GM23338 (cell line): ENCODE data around the gene TRPC6. TPM values are rescaled to one million over a fixed set of nuclear protein-coding genes. Genes with fewer than 3 reads are reported as not detected.

Source experiments
- ATAC-seq: fragments of 200-7000 bp; cut with Tn5 transposase; 3 replicates; pipeline ENCODE4 v1.9.1; 2020
- DNase-seq: peaks from one replicate; pipeline ENCODE4 v3.0.0-alpha.2; 2015; ENCODE audit warnings: low spot score
- H2AFZ ChIP-seq: fragments of 200-600 bp; sonication (generic); 2 replicates; pipeline ENCODE4 v1.8.0; 2016; ENCODE audit warnings: antibody characterized with exemption, mild to moderate bottlenecking, moderate library complexity
- H3F3A ChIP-seq: fragments of 200-600 bp; sonication (generic); replicated peaks from 2 replicates; pipeline ENCODE4 v1.8.0; 2017; ENCODE audit warnings: antibody characterized with exemption, mixed run types, low read depth
- H3K27ac ChIP-seq: fragments of 200-600 bp; sonication (generic); 2 replicates; pipeline ENCODE4 v1.6.1; 2016; ENCODE audit warnings: low read depth
- H3K27me3 ChIP-seq: fragments of 200-600 bp; sonication (generic); 2 replicates; pipeline ENCODE4 v1.8.0; 2016; ENCODE audit warnings: mild to moderate bottlenecking, mixed run types, moderate library complexity; ENCODE audit not compliant: insufficient read depth
- H3K36me3 ChIP-seq: fragments of 200-600 bp; sonication (generic); 2 replicates; pipeline ENCODE4 v1.8.0; 2016; ENCODE audit warnings: mild to moderate bottlenecking; ENCODE audit not compliant: insufficient read depth
- H3K4me1 ChIP-seq: fragments of 200-600 bp; sonication (generic); 2 replicates; pipeline ENCODE4 v1.8.0; 2016; ENCODE audit warnings: mild to moderate bottlenecking, moderate library complexity; ENCODE audit not compliant: insufficient read depth
- H3K4me2 ChIP-seq: fragments of 200-600 bp; sonication (generic); 2 replicates; pipeline ENCODE4 v1.7.1; 2017; ENCODE audit warnings: mixed run types
- H3K4me3 ChIP-seq: fragments of 200-600 bp; sonication (generic); 2 replicates; pipeline ENCODE4 v1.6.1; 2016; ENCODE audit warnings: mixed run types
- H3K79me2 ChIP-seq: fragments of 200-600 bp; sonication (generic); replicated peaks from 2 replicates; pipeline ENCODE4 v1.8.0; 2017; ENCODE audit warnings: mild to moderate bottlenecking; ENCODE audit not compliant: insufficient read depth
- H3K9me2 ChIP-seq: fragments of 200-600 bp; sonication (generic); 2 replicates; pipeline ENCODE4 v1.8.0; 2017; ENCODE audit not compliant: insufficient read depth
- H4K20me1 ChIP-seq: fragments of 200-600 bp; sonication (generic); replicated peaks from 2 replicates; pipeline ENCODE4 v1.8.0; 2017; ENCODE audit warnings: mild to moderate bottlenecking; ENCODE audit not compliant: insufficient read depth
- H3K27ac Mint-ChIP-seq: 2 replicates; pipeline ENCODE4 v1.8.0; 2020; ENCODE audit warnings: inconsistent platforms, mild to moderate bottlenecking, moderate library complexity, mixed read lengths
- H3K27me3 Mint-ChIP-seq: 3 replicates; pipeline ENCODE4 v1.8.0; 2022; ENCODE audit warnings: low read depth, mild to moderate bottlenecking, moderate library complexity, mixed read lengths, inconsistent platforms; ENCODE audit not compliant: insufficient read depth, poor library complexity
- H3K36me3 Mint-ChIP-seq: 3 replicates; pipeline ENCODE4 v1.8.0; 2021; ENCODE audit warnings: low read depth, mild to moderate bottlenecking, inconsistent platforms, moderate library complexity, mixed read lengths
- H3K4me1 Mint-ChIP-seq: 3 replicates; pipeline ENCODE4 v1.8.0; 2020; ENCODE audit warnings: mild to moderate bottlenecking, inconsistent platforms, mixed read lengths
- H3K4me3 Mint-ChIP-seq: 3 replicates; pipeline ENCODE4 v1.8.0; 2021; ENCODE audit warnings: moderate library complexity, mild to moderate bottlenecking, inconsistent platforms, mixed read lengths
- H3K9me3 Mint-ChIP-seq: 3 replicates; pipeline ENCODE4 v1.8.0; 2020; ENCODE audit warnings: moderate library complexity, mild to moderate bottlenecking, inconsistent platforms, mixed read lengths
- CREB1 ChIP-seq: fragments of 250-450 bp; sonication (Bioruptor Pico); IDR thresholded peaks from 2 replicates; pipeline ENCODE4 v1.5.0; 2020; ENCODE audit warnings: low read depth, mild to moderate bottlenecking, moderate library complexity
- EZH2 ChIP-seq: fragments of 200-600 bp; sonication (generic); IDR thresholded peaks from one replicate; pipeline ENCODE4 v1.8.0; 2017; ENCODE audit warnings: antibody characterized with exemption, mild to moderate bottlenecking, low read depth; ENCODE audit not compliant: unreplicated experiment
- EZH2phosphoT487 ChIP-seq: fragments of 200-600 bp; sonication (generic); IDR thresholded peaks from one replicate; pipeline ENCODE4 v1.8.1; 2018; ENCODE audit warnings: antibody characterized with exemption; ENCODE audit not compliant: unreplicated experiment
- JUNB ChIP-seq: IDR thresholded peaks from one replicate; pipeline ENCODE4 v1.6.1; 2016; ENCODE audit warnings: antibody characterized with exemption; ENCODE audit not compliant: unreplicated experiment
- NANOG ChIP-seq: IDR thresholded peaks from 2 replicates; pipeline ENCODE4 v1.6.1; 2016; ENCODE audit warnings: antibody characterized with exemption, borderline replicate concordance
- POLR2AphosphoS5 ChIP-seq: IDR thresholded peaks from 2 replicates; pipeline ENCODE4 v1.6.1; 2016; ENCODE audit warnings: antibody characterized with exemption, low read depth
- STAT1 ChIP-seq: IDR thresholded peaks from one replicate; pipeline ENCODE4 v1.6.1; 2016; ENCODE audit warnings: antibody characterized with exemption; ENCODE audit not compliant: unreplicated experiment
- ZNF114 ChIP-seq: fragments of 250-450 bp; sonication (Bioruptor Pico); IDR thresholded peaks from 2 replicates; pipeline ENCODE4 v1.5.0; 2020; ENCODE audit warnings: mild to moderate bottlenecking, moderate library complexity
- ZNF331 ChIP-seq: fragments of 250-450 bp; sonication (Bioruptor Pico); IDR thresholded peaks from 2 replicates; pipeline ENCODE4 v1.5.0; 2020; ENCODE audit warnings: low read depth, mild to moderate bottlenecking, moderate library complexity
- polyA plus RNA-seq: library from polyadenylated mRNA; unstranded; fragments of >200 nt; fragmentation: Nextera tagmentation; extraction: Ambion mirVana; gene quantifications from 2 replicates; pipeline ENCODE4 v1.2.1, GENCODE V29; 2016
- total RNA-seq: library from RNA; depleted of rRNA; stranded (reverse); fragments of >200 nt; shearing (Covaris generic); gene quantifications from 2 replicates; pipeline ENCODE4 v1.2.3, GENCODE V29; 2014
- TF ChIP-seq, protein P1 (sequence below), 2 experiments: fragments of 200-600 bp in 1 of 2; sonication (generic) in 1 of 2; conservative IDR thresholded peaks; 2 replicates each; pipeline versions ENCODE4 v1.5.1 to v1.6.1; 2016 to 2017; ENCODE audit warnings: antibody characterized with exemption in 2 of 2, low read depth in 2 of 2, mild to moderate bottlenecking in 2 of 2, moderate library complexity in 1 of 2
- TF ChIP-seq, protein P2 (sequence below): IDR thresholded peaks from one replicate; pipeline ENCODE4 v1.6.1; 2018; ENCODE audit warnings: antibody characterized with exemption; ENCODE audit not compliant: unreplicated experiment
- TF ChIP-seq, protein P3 (sequence below): IDR thresholded peaks from 2 replicates; pipeline ENCODE4 v1.6.1; 2016; ENCODE audit warnings: antibody characterized with exemption
- TF ChIP-seq, protein P4 (sequence below): fragments of 250-450 bp; sonication (Bioruptor Pico); IDR thresholded peaks from 2 replicates; pipeline ENCODE4 v1.5.0; 2020; ENCODE audit warnings: mild to moderate bottlenecking, moderate library complexity

TRPC6 gene
- total and polyA plus RNA-seq, 2 experiments from 2014 or later: 0.05 to 4.4 TPM

DNA sequence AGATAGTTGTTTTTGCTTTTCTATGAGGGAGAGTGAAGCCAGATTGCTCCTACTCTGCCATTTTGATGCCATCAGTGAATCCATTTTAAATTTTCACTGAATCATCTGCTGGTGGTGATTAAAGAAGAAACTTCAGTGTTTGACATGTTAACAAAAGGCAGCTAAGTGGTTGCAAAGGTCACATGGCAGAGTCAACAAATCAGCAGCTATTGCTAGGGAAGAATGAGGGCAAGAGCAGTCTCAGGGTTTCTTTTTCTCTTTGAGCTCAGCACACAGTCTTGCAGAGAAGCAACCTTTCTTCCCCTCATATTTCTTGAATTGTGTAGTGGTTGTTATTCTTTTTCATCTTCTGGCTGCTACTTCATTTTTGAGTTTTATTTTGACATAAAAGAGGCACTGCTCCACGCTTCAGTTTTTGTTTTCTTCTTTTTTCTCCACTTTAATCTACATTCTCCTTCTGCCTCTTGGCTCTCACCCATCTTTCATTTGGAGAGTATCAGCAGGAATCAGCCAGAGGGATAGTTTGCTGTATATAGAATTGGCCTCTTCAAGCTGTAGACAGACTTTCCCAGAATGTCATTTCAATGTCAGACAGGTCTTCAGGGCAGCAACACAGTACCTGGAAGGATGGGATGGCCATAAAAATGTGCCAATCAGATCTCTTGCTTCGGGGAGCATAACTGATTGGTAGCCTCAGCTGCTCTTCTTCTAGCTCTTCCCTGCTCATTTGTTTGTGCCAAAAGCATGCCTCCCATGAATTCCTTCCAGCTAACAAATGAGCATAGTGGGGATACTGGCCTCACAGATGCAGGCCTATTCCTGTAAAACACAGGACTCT lies 153.9 kb downstream of the TRPC6 start:
- DNase-seq (no peak), ATAC-seq (no peak)
- Histone ChIP-seq H3K4me3 (no peak overlapping the region), H3K27ac (no peak overlapping the region), H3K9me2 (no peaks in the 10 kb centered on the region), H3K36me3 (no peaks in the 10 kb centered on the region), H3K79me2 (no peaks in the 10 kb centered on the region), H4K20me1 (no peaks in the 10 kb centered on the region), H2AFZ (peak overlapping the region; percentile 73), H3K27me3 (no peaks in the 10 kb centered on the region), H3F3A (no peaks in the 10 kb centered on the region), H3K4me1 (0 out of 2 replicates have a peak, but pooled peaks cover 6% of the 10 kb centered on the region), H3K4me2 (no peak overlapping the region)
- Mint-ChIP-seq H3K9me3 (no peaks in the 10 kb centered on the region), H3K4me3 (no peak overlapping the region), H3K27me3 (peaks cover 3% of the 10 kb centered on the region), H3K4me1 (peaks cover 13% of the 10 kb centered on the region), H3K27ac (no peak overlapping the region), H3K36me3 (no peaks in the 10 kb centered on the region)
- TF ChIP-seq POLR2AphosphoS5: no peak
- no peak for TF ChIP-seq STAT1
- TF ChIP-seq JUNB: no peak
- TF ChIP-seq, protein P1, sequence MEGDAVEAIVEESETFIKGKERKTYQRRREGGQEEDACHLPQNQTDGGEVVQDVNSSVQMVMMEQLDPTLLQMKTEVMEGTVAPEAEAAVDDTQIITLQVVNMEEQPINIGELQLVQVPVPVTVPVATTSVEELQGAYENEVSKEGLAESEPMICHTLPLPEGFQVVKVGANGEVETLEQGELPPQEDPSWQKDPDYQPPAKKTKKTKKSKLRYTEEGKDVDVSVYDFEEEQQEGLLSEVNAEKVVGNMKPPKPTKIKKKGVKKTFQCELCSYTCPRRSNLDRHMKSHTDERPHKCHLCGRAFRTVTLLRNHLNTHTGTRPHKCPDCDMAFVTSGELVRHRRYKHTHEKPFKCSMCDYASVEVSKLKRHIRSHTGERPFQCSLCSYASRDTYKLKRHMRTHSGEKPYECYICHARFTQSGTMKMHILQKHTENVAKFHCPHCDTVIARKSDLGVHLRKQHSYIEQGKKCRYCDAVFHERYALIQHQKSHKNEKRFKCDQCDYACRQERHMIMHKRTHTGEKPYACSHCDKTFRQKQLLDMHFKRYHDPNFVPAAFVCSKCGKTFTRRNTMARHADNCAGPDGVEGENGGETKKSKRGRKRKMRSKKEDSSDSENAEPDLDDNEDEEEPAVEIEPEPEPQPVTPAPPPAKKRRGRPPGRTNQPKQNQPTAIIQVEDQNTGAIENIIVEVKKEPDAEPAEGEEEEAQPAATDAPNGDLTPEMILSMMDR (conservative IDR thresholded peaks at IDR 0.05; ENCODE audit: low read depth in 2 of 2): no peak
- no peak for TF ChIP-seq NANOG
- TF ChIP-seq ZNF114 (CRISPR knock-in tag): no peak
- TF ChIP-seq CREB1 (CRISPR knock-in tag): no peak
- TF ChIP-seq, protein P2, sequence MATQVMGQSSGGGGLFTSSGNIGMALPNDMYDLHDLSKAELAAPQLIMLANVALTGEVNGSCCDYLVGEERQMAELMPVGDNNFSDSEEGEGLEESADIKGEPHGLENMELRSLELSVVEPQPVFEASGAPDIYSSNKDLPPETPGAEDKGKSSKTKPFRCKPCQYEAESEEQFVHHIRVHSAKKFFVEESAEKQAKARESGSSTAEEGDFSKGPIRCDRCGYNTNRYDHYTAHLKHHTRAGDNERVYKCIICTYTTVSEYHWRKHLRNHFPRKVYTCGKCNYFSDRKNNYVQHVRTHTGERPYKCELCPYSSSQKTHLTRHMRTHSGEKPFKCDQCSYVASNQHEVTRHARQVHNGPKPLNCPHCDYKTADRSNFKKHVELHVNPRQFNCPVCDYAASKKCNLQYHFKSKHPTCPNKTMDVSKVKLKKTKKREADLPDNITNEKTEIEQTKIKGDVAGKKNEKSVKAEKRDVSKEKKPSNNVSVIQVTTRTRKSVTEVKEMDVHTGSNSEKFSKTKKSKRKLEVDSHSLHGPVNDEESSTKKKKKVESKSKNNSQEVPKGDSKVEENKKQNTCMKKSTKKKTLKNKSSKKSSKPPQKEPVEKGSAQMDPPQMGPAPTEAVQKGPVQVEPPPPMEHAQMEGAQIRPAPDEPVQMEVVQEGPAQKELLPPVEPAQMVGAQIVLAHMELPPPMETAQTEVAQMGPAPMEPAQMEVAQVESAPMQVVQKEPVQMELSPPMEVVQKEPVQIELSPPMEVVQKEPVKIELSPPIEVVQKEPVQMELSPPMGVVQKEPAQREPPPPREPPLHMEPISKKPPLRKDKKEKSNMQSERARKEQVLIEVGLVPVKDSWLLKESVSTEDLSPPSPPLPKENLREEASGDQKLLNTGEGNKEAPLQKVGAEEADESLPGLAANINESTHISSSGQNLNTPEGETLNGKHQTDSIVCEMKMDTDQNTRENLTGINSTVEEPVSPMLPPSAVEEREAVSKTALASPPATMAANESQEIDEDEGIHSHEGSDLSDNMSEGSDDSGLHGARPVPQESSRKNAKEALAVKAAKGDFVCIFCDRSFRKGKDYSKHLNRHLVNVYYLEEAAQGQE: no peak
- no peak for TF ChIP-seq EZH2phosphoT487
- TF ChIP-seq, protein P3, sequence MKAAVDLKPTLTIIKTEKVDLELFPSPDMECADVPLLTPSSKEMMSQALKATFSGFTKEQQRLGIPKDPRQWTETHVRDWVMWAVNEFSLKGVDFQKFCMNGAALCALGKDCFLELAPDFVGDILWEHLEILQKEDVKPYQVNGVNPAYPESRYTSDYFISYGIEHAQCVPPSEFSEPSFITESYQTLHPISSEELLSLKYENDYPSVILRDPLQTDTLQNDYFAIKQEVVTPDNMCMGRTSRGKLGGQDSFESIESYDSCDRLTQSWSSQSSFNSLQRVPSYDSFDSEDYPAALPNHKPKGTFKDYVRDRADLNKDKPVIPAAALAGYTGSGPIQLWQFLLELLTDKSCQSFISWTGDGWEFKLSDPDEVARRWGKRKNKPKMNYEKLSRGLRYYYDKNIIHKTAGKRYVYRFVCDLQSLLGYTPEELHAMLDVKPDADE: no peak
- no peak for TF ChIP-seq ZNF331
- no peak for TF ChIP-seq EZH2
- TF ChIP-seq, protein P4, sequence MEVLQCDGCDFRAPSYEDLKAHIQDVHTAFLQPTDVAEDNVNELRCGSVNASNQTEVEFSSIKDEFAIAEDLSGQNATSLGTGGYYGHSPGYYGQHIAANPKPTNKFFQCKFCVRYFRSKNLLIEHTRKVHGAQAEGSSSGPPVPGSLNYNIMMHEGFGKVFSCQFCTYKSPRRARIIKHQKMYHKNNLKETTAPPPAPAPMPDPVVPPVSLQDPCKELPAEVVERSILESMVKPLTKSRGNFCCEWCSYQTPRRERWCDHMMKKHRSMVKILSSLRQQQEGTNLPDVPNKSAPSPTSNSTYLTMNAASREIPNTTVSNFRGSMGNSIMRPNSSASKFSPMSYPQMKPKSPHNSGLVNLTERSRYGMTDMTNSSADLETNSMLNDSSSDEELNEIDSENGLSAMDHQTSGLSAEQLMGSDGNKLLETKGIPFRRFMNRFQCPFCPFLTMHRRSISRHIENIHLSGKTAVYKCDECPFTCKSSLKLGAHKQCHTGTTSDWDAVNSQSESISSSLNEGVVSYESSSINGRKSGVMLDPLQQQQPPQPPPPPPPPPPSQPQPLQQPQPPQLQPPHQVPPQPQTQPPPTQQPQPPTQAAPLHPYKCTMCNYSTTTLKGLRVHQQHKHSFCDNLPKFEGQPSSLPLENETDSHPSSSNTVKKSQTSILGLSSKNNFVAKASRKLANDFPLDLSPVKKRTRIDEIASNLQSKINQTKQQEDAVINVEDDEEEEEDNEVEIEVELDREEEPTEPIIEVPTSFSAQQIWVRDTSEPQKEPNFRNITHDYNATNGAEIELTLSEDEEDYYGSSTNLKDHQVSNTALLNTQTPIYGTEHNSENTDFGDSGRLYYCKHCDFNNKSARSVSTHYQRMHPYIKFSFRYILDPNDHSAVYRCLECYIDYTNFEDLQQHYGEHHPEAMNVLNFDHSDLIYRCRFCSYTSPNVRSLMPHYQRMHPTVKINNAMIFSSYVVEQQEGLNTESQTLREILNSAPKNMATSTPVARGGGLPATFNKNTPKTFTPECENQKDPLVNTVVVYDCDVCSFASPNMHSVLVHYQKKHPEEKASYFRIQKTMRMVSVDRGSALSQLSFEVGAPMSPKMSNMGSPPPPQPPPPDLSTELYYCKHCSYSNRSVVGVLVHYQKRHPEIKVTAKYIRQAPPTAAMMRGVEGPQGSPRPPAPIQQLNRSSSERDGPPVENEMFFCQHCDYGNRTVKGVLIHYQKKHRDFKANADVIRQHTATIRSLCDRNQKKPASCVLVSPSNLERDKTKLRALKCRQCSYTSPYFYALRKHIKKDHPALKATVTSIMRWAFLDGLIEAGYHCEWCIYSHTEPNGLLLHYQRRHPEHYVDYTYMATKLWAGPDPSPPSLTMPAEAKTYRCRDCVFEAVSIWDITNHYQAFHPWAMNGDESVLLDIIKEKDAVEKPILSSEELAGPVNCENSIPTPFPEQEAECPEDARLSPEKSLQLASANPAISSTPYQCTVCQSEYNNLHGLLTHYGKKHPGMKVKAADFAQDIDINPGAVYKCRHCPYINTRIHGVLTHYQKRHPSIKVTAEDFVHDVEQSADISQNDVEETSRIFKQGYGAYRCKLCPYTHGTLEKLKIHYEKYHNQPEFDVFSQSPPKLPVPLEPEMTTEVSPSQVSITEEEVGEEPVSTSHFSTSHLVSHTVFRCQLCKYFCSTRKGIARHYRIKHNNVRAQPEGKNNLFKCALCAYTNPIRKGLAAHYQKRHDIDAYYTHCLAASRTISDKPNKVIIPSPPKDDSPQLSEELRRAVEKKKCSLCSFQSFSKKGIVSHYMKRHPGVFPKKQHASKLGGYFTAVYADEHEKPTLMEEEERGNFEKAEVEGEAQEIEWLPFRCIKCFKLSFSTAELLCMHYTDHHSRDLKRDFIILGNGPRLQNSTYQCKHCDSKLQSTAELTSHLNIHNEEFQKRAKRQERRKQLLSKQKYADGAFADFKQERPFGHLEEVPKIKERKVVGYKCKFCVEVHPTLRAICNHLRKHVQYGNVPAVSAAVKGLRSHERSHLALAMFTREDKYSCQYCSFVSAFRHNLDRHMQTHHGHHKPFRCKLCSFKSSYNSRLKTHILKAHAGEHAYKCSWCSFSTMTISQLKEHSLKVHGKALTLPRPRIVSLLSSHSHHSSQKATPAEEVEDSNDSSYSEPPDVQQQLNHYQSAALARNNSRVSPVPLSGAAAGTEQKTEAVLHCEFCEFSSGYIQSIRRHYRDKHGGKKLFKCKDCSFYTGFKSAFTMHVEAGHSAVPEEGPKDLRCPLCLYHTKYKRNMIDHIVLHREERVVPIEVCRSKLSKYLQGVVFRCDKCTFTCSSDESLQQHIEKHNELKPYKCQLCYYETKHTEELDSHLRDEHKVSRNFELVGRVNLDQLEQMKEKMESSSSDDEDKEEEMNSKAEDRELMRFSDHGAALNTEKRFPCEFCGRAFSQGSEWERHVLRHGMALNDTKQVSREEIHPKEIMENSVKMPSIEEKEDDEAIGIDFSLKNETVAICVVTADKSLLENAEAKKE (CRISPR knock-in tag): no peak
